HCT116 (cell line): ENCODE measurements around the gene ADAMTS15.

ENCODE experiments used
- CBX3 ChIP-seq: IDR thresholded peaks from 2 replicates; pipeline ENCODE4 v1.6.1; 2012; ENCODE audit warnings: low read depth
- CEBPB ChIP-seq: IDR thresholded peaks from 2 replicates; pipeline ENCODE4 v1.6.1; 2012; ENCODE audit warnings: low read depth
- EZH2 ChIP-seq: fragments of 200-600 bp; sonication (generic); IDR thresholded peaks from 2 replicates; pipeline ENCODE4 v1.6.1; 2017; ENCODE audit warnings: antibody characterized with exemption, mixed run types
- FOSL1 ChIP-seq: IDR thresholded peaks from 2 replicates; pipeline ENCODE4 v1.6.1; 2012; ENCODE audit warnings: low read depth
- POLR2A ChIP-seq: IDR thresholded peaks from 2 replicates; pipeline ENCODE4 v1.7.0; 2011; ENCODE audit warnings: borderline replicate concordance; ENCODE audit not compliant: insufficient read depth, insufficient read length; ENCODE audit errors: extremely low read depth
- POLR2AphosphoS5 ChIP-seq: IDR thresholded peaks from 2 replicates; pipeline ENCODE4 v1.6.1; 2011; ENCODE audit warnings: mild to moderate bottlenecking, low read depth, low read length, moderate library complexity
- RAD21 ChIP-seq: IDR thresholded peaks from 2 replicates; pipeline ENCODE4 v1.6.1; 2012; ENCODE audit warnings: low read depth, mild to moderate bottlenecking
- SIN3A ChIP-seq: IDR thresholded peaks from 2 replicates; pipeline ENCODE4 v1.6.1; 2012; ENCODE audit warnings: low read depth
- SP1 ChIP-seq: IDR thresholded peaks from 2 replicates; pipeline ENCODE4 v1.6.1; 2012; ENCODE audit warnings: low read depth
- TF ChIP-seq, protein P1 (sequence below), 3 experiments: fragments of 200-600 bp in 1 of 3; sonication (generic) in 1 of 3; IDR thresholded peaks in 2 of 3; conservative IDR thresholded peaks in 1 of 3; 2 replicates each; pipeline ENCODE4 v1.5.1; 2012 to 2017; ENCODE audit warnings: low read depth in 2 of 3, low read length in 2 of 3, antibody characterized with exemption in 1 of 3, borderline replicate concordance in 1 of 3, control low read depth in 1 of 3, mild to moderate bottlenecking in 1 of 3, mixed read lengths in 1 of 3, mixed run types in 1 of 3, moderate library complexity in 1 of 3; ENCODE audit not compliant: insufficient read depth in 1 of 3
- TF ChIP-seq, protein P2 (sequence below): IDR thresholded peaks from 2 replicates; pipeline ENCODE4 v1.6.1; 2011; ENCODE audit warnings: mild to moderate bottlenecking, low read length, moderate library complexity; ENCODE audit not compliant: insufficient replicate concordance; ENCODE audit errors: extremely low read depth
- TF ChIP-seq, protein P3 (sequence below): IDR thresholded peaks from 2 replicates; pipeline ENCODE4 v1.6.1; 2012; ENCODE audit warnings: low read depth

DNA sequence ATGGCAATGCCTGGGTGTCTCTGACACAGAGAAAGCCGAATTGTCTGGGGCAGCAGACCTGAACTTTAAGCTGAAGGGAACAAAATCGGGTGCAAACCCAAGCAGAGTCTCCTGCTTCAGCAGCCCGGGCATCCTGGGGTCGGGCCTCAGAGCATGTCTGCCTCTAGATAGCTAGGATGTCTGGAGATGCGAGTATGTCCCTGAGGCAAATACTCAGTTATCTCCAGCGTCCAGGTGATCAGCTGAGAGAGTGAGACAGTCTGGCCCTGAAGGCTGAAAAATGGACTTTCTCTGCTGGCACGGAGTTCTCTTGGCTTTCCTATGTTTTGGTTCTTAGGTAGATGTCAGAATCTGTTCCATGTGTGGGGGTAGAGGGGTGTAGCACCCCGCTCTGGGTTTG is 23.3 kb upstream of the ADAMTS15 start:
- TF ChIP-seq EZH2 (no peak), CEBPB (no peak), RAD21 (no peak), POLR2AphosphoS5 (no peak), FOSL1 (no peak), CBX3 (no peak), SP1 (no peak), POLR2A (no peak), SIN3A (no peak)
- TF ChIP-seq, protein P1, sequence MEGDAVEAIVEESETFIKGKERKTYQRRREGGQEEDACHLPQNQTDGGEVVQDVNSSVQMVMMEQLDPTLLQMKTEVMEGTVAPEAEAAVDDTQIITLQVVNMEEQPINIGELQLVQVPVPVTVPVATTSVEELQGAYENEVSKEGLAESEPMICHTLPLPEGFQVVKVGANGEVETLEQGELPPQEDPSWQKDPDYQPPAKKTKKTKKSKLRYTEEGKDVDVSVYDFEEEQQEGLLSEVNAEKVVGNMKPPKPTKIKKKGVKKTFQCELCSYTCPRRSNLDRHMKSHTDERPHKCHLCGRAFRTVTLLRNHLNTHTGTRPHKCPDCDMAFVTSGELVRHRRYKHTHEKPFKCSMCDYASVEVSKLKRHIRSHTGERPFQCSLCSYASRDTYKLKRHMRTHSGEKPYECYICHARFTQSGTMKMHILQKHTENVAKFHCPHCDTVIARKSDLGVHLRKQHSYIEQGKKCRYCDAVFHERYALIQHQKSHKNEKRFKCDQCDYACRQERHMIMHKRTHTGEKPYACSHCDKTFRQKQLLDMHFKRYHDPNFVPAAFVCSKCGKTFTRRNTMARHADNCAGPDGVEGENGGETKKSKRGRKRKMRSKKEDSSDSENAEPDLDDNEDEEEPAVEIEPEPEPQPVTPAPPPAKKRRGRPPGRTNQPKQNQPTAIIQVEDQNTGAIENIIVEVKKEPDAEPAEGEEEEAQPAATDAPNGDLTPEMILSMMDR (IDR thresholded peaks at IDR 0.05 in 2 of 3, conservative IDR thresholded peaks at IDR 0.05 in 1 of 3; ENCODE audit: borderline replicate concordance in 1 of 3, insufficient read depth in 1 of 3, low read depth in 2 of 3, low read length in 2 of 3): no peak
- TF ChIP-seq, protein P2, sequence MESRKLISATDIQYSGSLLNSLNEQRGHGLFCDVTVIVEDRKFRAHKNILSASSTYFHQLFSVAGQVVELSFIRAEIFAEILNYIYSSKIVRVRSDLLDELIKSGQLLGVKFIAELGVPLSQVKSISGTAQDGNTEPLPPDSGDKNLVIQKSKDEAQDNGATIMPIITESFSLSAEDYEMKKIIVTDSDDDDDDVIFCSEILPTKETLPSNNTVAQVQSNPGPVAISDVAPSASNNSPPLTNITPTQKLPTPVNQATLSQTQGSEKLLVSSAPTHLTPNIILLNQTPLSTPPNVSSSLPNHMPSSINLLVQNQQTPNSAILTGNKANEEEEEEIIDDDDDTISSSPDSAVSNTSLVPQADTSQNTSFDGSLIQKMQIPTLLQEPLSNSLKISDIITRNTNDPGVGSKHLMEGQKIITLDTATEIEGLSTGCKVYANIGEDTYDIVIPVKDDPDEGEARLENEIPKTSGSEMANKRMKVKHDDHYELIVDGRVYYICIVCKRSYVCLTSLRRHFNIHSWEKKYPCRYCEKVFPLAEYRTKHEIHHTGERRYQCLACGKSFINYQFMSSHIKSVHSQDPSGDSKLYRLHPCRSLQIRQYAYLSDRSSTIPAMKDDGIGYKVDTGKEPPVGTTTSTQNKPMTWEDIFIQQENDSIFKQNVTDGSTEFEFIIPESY: no peak
- TF ChIP-seq, protein P3, sequence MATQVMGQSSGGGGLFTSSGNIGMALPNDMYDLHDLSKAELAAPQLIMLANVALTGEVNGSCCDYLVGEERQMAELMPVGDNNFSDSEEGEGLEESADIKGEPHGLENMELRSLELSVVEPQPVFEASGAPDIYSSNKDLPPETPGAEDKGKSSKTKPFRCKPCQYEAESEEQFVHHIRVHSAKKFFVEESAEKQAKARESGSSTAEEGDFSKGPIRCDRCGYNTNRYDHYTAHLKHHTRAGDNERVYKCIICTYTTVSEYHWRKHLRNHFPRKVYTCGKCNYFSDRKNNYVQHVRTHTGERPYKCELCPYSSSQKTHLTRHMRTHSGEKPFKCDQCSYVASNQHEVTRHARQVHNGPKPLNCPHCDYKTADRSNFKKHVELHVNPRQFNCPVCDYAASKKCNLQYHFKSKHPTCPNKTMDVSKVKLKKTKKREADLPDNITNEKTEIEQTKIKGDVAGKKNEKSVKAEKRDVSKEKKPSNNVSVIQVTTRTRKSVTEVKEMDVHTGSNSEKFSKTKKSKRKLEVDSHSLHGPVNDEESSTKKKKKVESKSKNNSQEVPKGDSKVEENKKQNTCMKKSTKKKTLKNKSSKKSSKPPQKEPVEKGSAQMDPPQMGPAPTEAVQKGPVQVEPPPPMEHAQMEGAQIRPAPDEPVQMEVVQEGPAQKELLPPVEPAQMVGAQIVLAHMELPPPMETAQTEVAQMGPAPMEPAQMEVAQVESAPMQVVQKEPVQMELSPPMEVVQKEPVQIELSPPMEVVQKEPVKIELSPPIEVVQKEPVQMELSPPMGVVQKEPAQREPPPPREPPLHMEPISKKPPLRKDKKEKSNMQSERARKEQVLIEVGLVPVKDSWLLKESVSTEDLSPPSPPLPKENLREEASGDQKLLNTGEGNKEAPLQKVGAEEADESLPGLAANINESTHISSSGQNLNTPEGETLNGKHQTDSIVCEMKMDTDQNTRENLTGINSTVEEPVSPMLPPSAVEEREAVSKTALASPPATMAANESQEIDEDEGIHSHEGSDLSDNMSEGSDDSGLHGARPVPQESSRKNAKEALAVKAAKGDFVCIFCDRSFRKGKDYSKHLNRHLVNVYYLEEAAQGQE: no peak
